Lower leg skin (tissue), 4 donors: ENCODE data around the gene SMPD3. TPM values are rescaled to one million over a fixed set of nuclear protein-coding genes. Genes with fewer than 3 reads are reported as not detected.

Source experiments
- DNase-seq, 2 donors: peaks; one replicate each; pipeline ENCODE4 v3.0.0-alpha.2; 2019; ENCODE audit warnings: low spot score in 2 of 2
- H3K4me3 ChIP-seq: fragments of 200-600 bp; sonication (generic); 2 replicates; pipeline ENCODE4 v1.5.1; 2017; ENCODE audit warnings: mild to moderate bottlenecking, low read depth; ENCODE audit not compliant: poor library complexity, severe bottlenecking
- POLR2A ChIP-seq, 2 donors: fragments of 450-650 bp; IDR thresholded peaks; one replicate each; pipeline ENCODE4 v1.6.1; 2016 to 2017; ENCODE audit warnings: antibody characterized with exemption in 2 of 2, mild to moderate bottlenecking in 1 of 2, moderate library complexity in 1 of 2
- WGBS, 2 donors: methylation state at CpG; one replicate each; pipeline ENCODE4 v1.1.5; 2018; 5-methylcytosine and 5-hydroxymethylcytosine counted together
- intact Hi-C: fragments of 100-400 bp; cut with DNase I; formaldehyde crosslinking; loops from one replicate; pipeline ENCODE4 v1.15.0; 2023; ENCODE audit warnings: low total_unique reads
- total RNA-seq, 4 donors: library from RNA; depleted of rRNA; stranded (reverse); fragments of >200 nt; gene quantifications; one replicate each; pipeline ENCODE4 v1.1.0, GENCODE V29; 2016
- TF ChIP-seq, protein P1 (sequence below), 3 donors: fragments of 450-650 bp; IDR thresholded peaks; one replicate each; pipeline ENCODE4 v1.5.1; 2016; ENCODE audit warnings: antibody characterized with exemption in 3 of 3, mild to moderate bottlenecking in 3 of 3, moderate library complexity in 2 of 3

Gene SMPD3
- total RNA-seq, 4 donors from 2014 or later: 30.2 to 135 (median 58.3) TPM

DNA sequence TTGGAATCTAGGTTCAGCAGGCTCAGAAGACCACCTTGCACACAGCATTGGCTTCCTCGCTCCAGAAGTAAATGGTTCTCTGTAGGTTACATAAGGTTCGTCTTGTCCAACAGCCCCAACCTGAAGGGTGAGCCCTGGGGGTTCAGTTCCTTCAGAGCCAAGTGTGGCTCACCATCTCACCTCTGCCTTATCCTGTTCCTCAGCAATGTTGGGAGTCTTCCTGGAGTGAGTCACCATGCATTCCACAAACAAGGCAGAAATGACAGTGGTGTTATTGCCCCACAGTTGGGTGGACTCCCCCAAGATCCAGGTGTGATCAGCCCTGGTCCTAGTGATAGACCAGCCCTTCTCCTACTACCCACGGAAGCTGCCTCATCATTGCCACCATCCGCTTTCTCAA is 26.8 kb upstream of the SMPD3 start:
- no peak for DNase-seq
- no peak for TF ChIP-seq POLR2A (IDR thresholded peaks at IDR 0.05)
- TF ChIP-seq, protein P1, sequence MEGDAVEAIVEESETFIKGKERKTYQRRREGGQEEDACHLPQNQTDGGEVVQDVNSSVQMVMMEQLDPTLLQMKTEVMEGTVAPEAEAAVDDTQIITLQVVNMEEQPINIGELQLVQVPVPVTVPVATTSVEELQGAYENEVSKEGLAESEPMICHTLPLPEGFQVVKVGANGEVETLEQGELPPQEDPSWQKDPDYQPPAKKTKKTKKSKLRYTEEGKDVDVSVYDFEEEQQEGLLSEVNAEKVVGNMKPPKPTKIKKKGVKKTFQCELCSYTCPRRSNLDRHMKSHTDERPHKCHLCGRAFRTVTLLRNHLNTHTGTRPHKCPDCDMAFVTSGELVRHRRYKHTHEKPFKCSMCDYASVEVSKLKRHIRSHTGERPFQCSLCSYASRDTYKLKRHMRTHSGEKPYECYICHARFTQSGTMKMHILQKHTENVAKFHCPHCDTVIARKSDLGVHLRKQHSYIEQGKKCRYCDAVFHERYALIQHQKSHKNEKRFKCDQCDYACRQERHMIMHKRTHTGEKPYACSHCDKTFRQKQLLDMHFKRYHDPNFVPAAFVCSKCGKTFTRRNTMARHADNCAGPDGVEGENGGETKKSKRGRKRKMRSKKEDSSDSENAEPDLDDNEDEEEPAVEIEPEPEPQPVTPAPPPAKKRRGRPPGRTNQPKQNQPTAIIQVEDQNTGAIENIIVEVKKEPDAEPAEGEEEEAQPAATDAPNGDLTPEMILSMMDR (IDR thresholded peaks at IDR 0.05): no peak
- WGBS, 2 donors: 72 to 79% methylated on average over 4 of the region's 4 CpGs
- no peak overlapping the region for H3K4me3 ChIP-seq
- intact Hi-C loops: loop anchor here (5.0 kb wide), 1 partner anchor 312 kb away; no protein-coding TSS in a partner anchor

DNA sequence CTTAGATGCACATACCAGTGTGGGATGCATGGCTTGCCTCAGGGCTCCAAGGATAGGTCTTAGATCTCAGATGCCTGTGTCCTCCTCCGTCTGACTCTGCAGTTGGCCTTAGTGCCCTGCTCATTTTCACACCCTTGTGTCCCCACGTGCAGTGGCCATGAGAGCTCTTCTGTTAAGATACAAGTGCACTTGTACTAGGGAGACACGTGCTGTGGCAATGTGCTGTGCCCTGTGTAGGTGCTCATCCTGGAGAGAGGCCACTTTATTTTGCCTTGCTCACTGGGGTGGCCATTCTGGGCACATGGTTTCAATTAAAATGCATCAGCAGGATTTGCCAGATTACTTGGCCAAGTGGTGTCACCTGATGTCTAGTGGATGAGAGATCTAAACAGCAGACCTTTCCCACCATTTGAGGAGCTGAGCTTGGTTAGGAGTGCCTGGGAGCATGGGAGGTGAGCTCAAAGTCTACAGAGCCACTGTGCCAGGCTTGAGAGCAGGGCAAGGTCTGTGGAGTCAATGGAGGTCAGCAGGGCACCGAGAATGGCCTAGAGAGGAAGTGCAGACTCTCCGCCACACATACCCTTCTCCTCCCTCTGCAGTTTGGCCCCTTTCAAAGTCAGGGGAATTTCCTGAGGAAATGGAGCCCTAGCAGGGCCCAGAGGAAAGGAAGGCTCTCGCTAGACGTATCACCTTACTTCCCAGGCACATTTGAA is 25.2 kb upstream of the SMPD3 start:
- DNase-seq: no peak
- no peak overlapping the region for H3K4me3 ChIP-seq
- TF ChIP-seq, protein P1 (IDR thresholded peaks at IDR 0.05): no peak
- no peak for TF ChIP-seq POLR2A (IDR thresholded peaks at IDR 0.05)
- intact Hi-C loops: no loop called here
- 63 to 75% methylated on average over 7 of the region's 7 CpGs for WGBS, 2 donors

DNA sequence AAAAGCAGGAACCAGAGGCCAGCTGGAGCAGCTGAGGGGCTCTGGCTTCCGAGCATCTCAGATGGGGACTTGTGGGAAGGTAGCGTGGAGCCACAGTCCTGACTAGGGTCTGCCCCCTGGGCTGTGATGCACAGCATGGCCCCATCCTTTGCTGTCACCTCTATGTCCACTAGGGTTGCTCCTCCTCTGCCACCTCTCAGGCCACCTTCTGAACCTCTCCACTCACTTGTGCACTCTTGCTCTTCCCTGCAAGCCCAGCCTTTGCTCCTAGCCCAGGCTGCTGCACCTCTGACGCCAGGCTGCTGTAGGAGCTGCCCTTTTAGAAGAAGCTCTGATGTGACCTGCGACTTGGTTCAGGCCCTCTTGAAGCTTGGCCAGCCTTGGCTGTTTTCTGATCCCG is 24.3 kb upstream of the SMPD3 start:
- intact Hi-C loops: no loop called here
- TF ChIP-seq, protein P1 (IDR thresholded peaks at IDR 0.05): no peak
- TF ChIP-seq POLR2A (IDR thresholded peaks at IDR 0.05): no peak
- H3K4me3 ChIP-seq: no peak overlapping the region
- no peak for DNase-seq
- 88 to 92% methylated on average over 5 of the region's 5 CpGs for WGBS, 2 donors

DNA sequence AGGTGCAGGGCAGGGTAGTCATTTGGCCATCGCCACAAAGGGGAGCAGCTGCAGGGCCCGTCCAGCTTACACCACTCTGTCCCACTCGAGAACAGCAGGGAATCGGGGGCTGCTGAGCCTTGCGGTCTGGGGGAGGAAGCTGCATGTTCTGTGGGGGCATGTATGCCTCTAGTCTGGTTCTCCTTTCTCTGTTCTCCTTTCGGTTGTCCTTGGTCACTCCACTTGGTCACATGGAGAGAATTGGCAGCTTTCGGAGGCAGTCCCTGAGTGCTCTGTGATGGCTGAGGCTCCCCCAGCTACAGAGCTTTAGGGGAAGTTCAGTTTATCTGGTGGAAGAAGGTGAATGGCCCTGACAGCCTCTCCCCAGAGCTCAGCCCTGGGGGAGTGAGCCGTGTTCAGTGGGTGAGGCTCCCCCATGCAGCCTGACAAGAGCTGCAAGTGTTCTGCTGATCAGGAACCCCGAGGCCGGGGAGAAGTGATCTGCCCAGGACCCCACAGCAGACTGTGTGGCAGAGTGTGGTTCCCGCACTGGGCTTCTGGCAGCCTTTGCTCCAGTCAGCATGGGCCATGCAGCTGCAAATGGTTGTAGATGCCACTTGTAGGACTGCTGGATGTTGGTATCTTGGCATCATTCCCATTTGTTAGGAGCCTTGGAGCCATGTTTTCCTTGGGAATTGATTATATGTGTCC is 22.3 kb upstream of the SMPD3 start:
- intact Hi-C loops: no loop called here
- TF ChIP-seq, protein P1 (IDR thresholded peaks at IDR 0.05): no peak
- no peak for TF ChIP-seq POLR2A (IDR thresholded peaks at IDR 0.05)
- no peak overlapping the region for H3K4me3 ChIP-seq
- 51 to 73% methylated on average over 11 of the region's 11 CpGs for WGBS, 2 donors
- DNase-seq: peak in 1 of 2 donors; percentile 32

DNA sequence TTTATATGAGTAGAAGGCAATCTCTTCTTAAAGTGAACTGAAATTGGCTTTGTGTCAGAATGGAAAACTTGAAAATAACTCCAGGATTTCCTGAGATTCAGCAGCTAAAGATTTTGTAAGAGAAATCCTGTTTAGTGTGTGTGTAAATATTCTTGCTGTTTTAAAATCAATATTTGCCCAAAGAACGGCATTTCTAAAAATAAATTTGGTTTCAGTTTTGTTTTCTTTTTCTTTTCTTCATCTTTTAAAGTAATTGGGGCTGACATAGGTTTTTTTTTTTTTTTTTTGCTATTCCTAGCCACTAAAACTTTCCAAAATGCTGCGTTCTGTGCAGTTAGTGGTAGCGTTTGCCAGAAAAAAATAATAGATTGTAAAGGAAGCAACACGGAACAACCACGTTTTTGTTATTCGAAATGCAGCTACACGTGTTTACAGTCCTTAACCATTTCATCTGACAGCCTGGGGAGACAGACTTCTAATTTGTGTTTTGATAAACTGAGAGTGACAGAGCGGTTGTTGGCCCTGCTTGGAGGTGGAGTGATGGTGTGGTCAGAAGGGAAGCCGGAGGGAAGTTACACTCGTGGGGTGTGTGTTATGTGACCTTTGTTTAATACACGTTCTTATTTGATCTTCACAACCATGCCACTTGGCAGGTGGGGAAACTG is 21.6 kb upstream of the SMPD3 start:
- DNase-seq: no peak
- no peak overlapping the region for H3K4me3 ChIP-seq
- TF ChIP-seq, protein P1 (IDR thresholded peaks at IDR 0.05): no peak
- no peak for TF ChIP-seq POLR2A (IDR thresholded peaks at IDR 0.05)
- intact Hi-C loops: no loop called here
- WGBS, 2 donors: 13 to 15% methylated on average over 11 of the region's 11 CpGs
